ENCODE results near the gene MAP7D2. TPM values are rescaled to one million over a fixed set of nuclear protein-coding genes. Genes with fewer than 3 reads are reported as not detected.

Gene MAP7D2
- polyA plus RNA-seq, 3 donors = 0.45 TPM; not detected in 2

GRCh38 chrX:20132666-20133065, 16.0 kb upstream of the MAP7D2 start:
- Histone ChIP-seq H3K4me1 (ENCODE audit: control insufficient read depth in 1 of 2, insufficient read depth in 2 of 2, low read length in 2 of 2) (peaks cover 5 to 12% of the 10 kb centered on the region in 2 donors), H3K36me3 (replicated peaks in 1 of 2; ENCODE audit: control insufficient read depth in 1 of 2, insufficient read depth in 2 of 2, low read length in 2 of 2) (peaks cover 28 to 93% of the 10 kb centered on the region in 2 donors), H3K9me3 (replicated peaks in 1 of 2; ENCODE audit: control insufficient read depth in 1 of 2, insufficient read depth in 1 of 2, low read length in 2 of 2) (no peaks in the 10 kb centered on the region), H3K9ac (ENCODE audit: insufficient read depth, low read length, poor library complexity, severe bottlenecking) (no peak overlapping the region), H4K20me1 (ENCODE audit: insufficient read depth, low read length) (peaks cover 65% of the 10 kb centered on the region), H3K79me2 (ENCODE audit: insufficient read depth, low read length) (peaks cover 15% of the 10 kb centered on the region), H3K4me2 (replicated peaks; ENCODE audit: extremely low read depth, low read length, poor library complexity, severe bottlenecking) (no peak overlapping the region), H3K27ac (ENCODE audit: low read depth in 1 of 2, low read length in 2 of 2) (peak overlapping the region in 1 of 2 donors; percentile 49), H2AFZ (ENCODE audit: insufficient read depth, low read depth, low read length, poor library complexity, severe bottlenecking) (no peak overlapping the region), H3K4me3 (replicated peaks in 1 of 3; ENCODE audit: low read depth in 2 of 3, low read length in 3 of 3) (no peak overlapping the region), H3K27me3 (ENCODE audit: control insufficient read depth in 2 of 2, insufficient read depth in 2 of 2, low read length in 2 of 2) (no peaks in the 10 kb centered on the region)
- peaks cover 4% of the 10 kb centered on the region for H3K4me1 Mint-ChIP-seq
- H3K9me3 Mint-ChIP-seq = no peaks in the 10 kb centered on the region
- H3K27ac Mint-ChIP-seq = peak overlapping the region in 6 of 7 donors; percentile 6 to 76 (median 41)
- peaks cover 0 to 2% (median 0%) of the 10 kb centered on the region in 3 donors for H3K27me3 Mint-ChIP-seq (ENCODE audit: low read depth in 3 of 3)
- peaks cover 28 to 93% of the 10 kb centered on the region in 2 donors for H3K36me3 Mint-ChIP-seq
- DNase-seq = peak; percentile 44 to 51 (median 47)
- 80% methylated on average over 1 of the region's 1 CpG for WGBS (ENCODE audit: insufficient coverage)
- no peak overlapping the region for H3K4me3 Mint-ChIP-seq
- intact Hi-C loops (cut with micrococcal nuclease) = no loop called here
- no peak for TF ChIP-seq CTCF (IDR thresholded peaks at IDR 0.05)

GRCh38 chrX:20130357-20130756, 13.7 kb upstream of the MAP7D2 start:
- Histone ChIP-seq H3K27me3 (ENCODE audit: control insufficient read depth in 2 of 2, insufficient read depth in 2 of 2, low read length in 2 of 2) (no peaks in the 10 kb centered on the region), H3K9me3 (replicated peaks in 1 of 2; ENCODE audit: control insufficient read depth in 1 of 2, insufficient read depth in 1 of 2, low read length in 2 of 2) (no peaks in the 10 kb centered on the region), H3K27ac (ENCODE audit: low read depth in 1 of 2, low read length in 2 of 2) (no peak overlapping the region), H3K4me1 (ENCODE audit: control insufficient read depth in 1 of 2, insufficient read depth in 2 of 2, low read length in 2 of 2) (peaks cover 5 to 12% of the 10 kb centered on the region in 2 donors), H3K36me3 (replicated peaks in 1 of 2; ENCODE audit: control insufficient read depth in 1 of 2, insufficient read depth in 2 of 2, low read length in 2 of 2) (peaks cover 21 to 74% of the 10 kb centered on the region in 2 donors), H2AFZ (ENCODE audit: insufficient read depth, low read depth, low read length, poor library complexity, severe bottlenecking) (no peak overlapping the region), H3K79me2 (ENCODE audit: insufficient read depth, low read length) (no peaks in the 10 kb centered on the region), H3K4me3 (replicated peaks in 1 of 3; ENCODE audit: low read depth in 2 of 3, low read length in 3 of 3) (no peak overlapping the region), H3K9ac (ENCODE audit: insufficient read depth, low read length, poor library complexity, severe bottlenecking) (no peak overlapping the region), H3K4me2 (replicated peaks; ENCODE audit: extremely low read depth, low read length, poor library complexity, severe bottlenecking) (no peak overlapping the region), H4K20me1 (ENCODE audit: insufficient read depth, low read length) (peaks cover 50% of the 10 kb centered on the region)
- peak overlapping the region in 1 of 7 donors; percentile 8 for H3K27ac Mint-ChIP-seq
- TF ChIP-seq CTCF (IDR thresholded peaks at IDR 0.05) = no peak
- H3K9me3 Mint-ChIP-seq = no peaks in the 10 kb centered on the region
- peaks cover 0 to 2% (median 0%) of the 10 kb centered on the region in 3 donors for H3K27me3 Mint-ChIP-seq (ENCODE audit: low read depth in 3 of 3)
- H3K4me1 Mint-ChIP-seq = peaks cover 4% of the 10 kb centered on the region
- DNase-seq = no peak
- H3K36me3 Mint-ChIP-seq = peaks cover 11 to 70% of the 10 kb centered on the region in 2 donors
- WGBS (ENCODE audit: insufficient coverage) = no CpG with 5 or more reads among the region's 1 CpG
- intact Hi-C loops (cut with micrococcal nuclease) = no loop called here
- H3K4me3 Mint-ChIP-seq = no peak overlapping the region
